Stimulated activated memory B cell treated with anti-CD40 and anti-IgM and Interleukin-4, amounts not matched to agents 10 μg/mL and 1 μg/mL and 100 μg/mL, for 72 hours (primary cell): Measurements from ENCODE around the gene NAALADL2.

Experiments
- ATAC-seq: fragments of 150-1000 bp; cut with Tn5 transposase; 2 replicates; pipeline ENCODE4 v1.10.0; 2021
- H3K27ac Mint-ChIP-seq: one replicate; pipeline ENCODE4 v1.8.0; 2022; ENCODE audit warnings: mild to moderate bottlenecking, mixed read lengths
- H3K27me3 Mint-ChIP-seq: one replicate; pipeline ENCODE4 v1.8.0; 2022; ENCODE audit warnings: mixed read lengths
- H3K36me3 Mint-ChIP-seq: one replicate; pipeline ENCODE4 v1.8.0; 2022; ENCODE audit warnings: mixed read lengths
- H3K4me1 Mint-ChIP-seq: one replicate; pipeline ENCODE4 v1.8.0; 2022; ENCODE audit warnings: mixed read lengths
- H3K4me3 Mint-ChIP-seq: one replicate; pipeline ENCODE4 v1.8.0; 2022; ENCODE audit warnings: mild to moderate bottlenecking, moderate library complexity, mixed read lengths
- H3K9me3 Mint-ChIP-seq: one replicate; pipeline ENCODE4 v1.8.0; 2022; ENCODE audit warnings: mixed read lengths

Gene NAALADL2

GRCh38 chr3:175002732-175003143, 143.6 kb downstream of the NAALADL2 start:
- ATAC-seq, result no peak
- Mint-ChIP-seq H3K9me3 (no peaks in the 10 kb centered on the region), H3K36me3 (no peaks in the 10 kb centered on the region), H3K27me3 (no peaks in the 10 kb centered on the region), H3K4me3 (no peak overlapping the region), H3K4me1 (no peaks in the 10 kb centered on the region), H3K27ac (no peak overlapping the region)

GRCh38 chr3:175003590-175003989, 144.5 kb downstream of the NAALADL2 start:
- Mint-ChIP-seq H3K4me1 (no peaks in the 10 kb centered on the region), H3K27me3 (no peaks in the 10 kb centered on the region), H3K27ac (no peak overlapping the region), H3K4me3 (no peak overlapping the region), H3K9me3 (no peaks in the 10 kb centered on the region), H3K36me3 (no peaks in the 10 kb centered on the region)
- no peak for ATAC-seq

DNA sequence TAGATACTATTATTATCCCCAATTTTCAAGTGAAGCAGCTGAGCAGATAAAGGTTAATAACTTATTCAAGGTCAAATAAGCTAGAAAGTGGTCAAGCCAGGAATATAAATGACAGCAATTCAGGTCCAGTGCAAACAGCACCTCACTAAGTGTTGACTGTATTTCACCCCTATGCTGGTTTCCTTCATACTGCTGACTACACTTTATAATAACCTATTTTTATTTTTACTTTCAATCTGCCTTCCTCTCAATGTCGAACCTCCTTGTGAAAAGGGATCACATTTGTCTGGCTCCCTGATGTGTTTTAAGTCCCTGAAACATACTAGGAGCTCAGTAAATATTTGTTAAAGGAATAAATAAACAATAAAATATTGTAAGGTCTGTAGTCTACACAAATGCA, 146.1 kb downstream of the NAALADL2 start:
- H3K27ac Mint-ChIP-seq, result no peak overlapping the region
- H3K27me3 Mint-ChIP-seq, result no peaks in the 10 kb centered on the region
- H3K4me1 Mint-ChIP-seq, result no peaks in the 10 kb centered on the region
- no peak overlapping the region for H3K4me3 Mint-ChIP-seq
- ATAC-seq, result no peak
- H3K36me3 Mint-ChIP-seq, result no peaks in the 10 kb centered on the region
- no peaks in the 10 kb centered on the region for H3K9me3 Mint-ChIP-seq

GRCh38 chr3:175005881-175006280, 146.7 kb downstream of the NAALADL2 start:
- Mint-ChIP-seq H3K27me3 (no peaks in the 10 kb centered on the region), H3K4me1 (no peaks in the 10 kb centered on the region), H3K36me3 (no peaks in the 10 kb centered on the region), H3K9me3 (no peaks in the 10 kb centered on the region), H3K27ac (no peak overlapping the region), H3K4me3 (no peak overlapping the region)
- ATAC-seq, result no peak

DNA sequence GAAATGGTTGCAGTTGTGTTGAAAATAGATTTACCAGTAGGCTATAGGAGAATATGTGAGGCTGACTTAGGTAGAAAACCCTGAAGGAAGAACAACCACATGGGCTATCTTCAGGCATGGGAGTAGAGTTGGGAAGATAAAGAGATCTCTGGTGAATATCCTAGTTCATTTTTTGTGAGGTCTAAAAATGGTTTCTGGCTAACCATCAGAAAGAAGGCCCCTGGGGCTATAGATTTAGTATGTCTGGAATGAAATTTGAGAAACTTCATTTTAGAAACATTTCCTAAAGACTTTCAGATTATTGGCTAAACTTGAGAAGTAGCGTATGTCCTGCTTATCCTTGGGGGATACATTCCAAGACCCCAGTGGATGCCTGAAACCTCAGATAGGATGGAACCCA, 148.2 kb downstream of the NAALADL2 start:
- Mint-ChIP-seq H3K4me3 (no peak overlapping the region), H3K9me3 (peaks cover 3% of the 10 kb centered on the region)

DNA sequence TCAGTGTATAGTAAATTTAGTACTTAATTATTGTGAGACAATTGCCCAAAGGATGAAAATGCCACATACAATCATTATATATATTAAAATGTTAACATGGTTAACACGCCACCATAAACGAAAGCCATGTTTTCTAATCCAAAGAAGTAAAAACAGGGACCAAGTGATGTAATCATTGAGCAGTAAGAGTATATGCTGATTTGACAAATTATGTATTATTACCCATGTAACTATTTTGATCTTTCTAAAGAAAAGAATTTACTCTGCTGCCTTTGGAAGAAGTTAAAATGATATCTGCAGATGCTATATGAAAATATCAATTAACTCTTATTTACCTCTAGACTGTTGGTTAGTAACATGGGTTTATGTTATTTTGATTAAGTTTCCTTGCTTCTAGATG, 150.2 kb downstream of the NAALADL2 start:
- ATAC-seq, result no peak
- no peaks in the 10 kb centered on the region for H3K36me3 Mint-ChIP-seq
- H3K4me3 Mint-ChIP-seq, result no peak overlapping the region
- no peaks in the 10 kb centered on the region for H3K4me1 Mint-ChIP-seq
- H3K9me3 Mint-ChIP-seq, result peaks cover 3% of the 10 kb centered on the region
- no peaks in the 10 kb centered on the region for H3K27me3 Mint-ChIP-seq
- no peak overlapping the region for H3K27ac Mint-ChIP-seq

More for the DNA sequence above, 148.2 kb downstream of the NAALADL2 start:
- Mint-ChIP-seq H3K36me3 (no peaks in the 10 kb centered on the region), H3K4me1 (no peaks in the 10 kb centered on the region), H3K27me3 (no peaks in the 10 kb centered on the region), H3K27ac (no peak overlapping the region)
- ATAC-seq, result no peak

DNA sequence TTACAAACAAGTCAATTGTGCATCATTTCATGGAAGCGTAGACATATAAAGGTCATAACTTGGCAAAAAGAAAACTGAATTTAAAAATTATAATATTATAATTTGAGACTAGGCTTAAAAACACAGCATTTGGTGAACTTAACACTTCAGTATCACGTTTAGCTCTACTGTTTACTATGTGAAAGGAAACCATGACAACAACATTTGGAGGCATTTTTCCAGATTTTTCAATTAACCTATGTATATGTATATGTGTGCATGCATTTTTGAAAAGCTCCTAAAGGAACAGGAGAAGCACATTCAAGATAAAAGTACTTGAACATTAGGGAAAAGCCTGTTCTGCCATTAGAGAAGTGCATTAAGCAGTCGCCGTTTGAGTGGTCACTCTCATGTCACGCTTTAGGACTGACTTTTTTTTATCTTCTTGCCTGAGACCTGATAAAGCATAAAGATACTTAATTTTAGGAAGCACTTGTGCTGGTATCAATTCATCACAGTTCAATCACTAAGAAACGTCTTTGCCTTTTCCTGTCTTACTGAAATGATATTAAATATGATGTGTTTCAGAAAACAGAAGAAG, 156.0 kb downstream of the NAALADL2 start:
- Mint-ChIP-seq H3K4me3 (no peak overlapping the region), H3K9me3 (peaks cover 6% of the 10 kb centered on the region), H3K27ac (no peak overlapping the region), H3K27me3 (no peaks in the 10 kb centered on the region), H3K36me3 (no peaks in the 10 kb centered on the region), H3K4me1 (no peaks in the 10 kb centered on the region)
- no peak for ATAC-seq

- ATAC-seq, result no peak
- Mint-ChIP-seq H3K4me3 (no peak overlapping the region), H3K9me3 (peaks cover 3% of the 10 kb centered on the region), H3K27me3 (no peaks in the 10 kb centered on the region), H3K36me3 (no peaks in the 10 kb centered on the region), H3K4me1 (no peaks in the 10 kb centered on the region), H3K27ac (no peak overlapping the region)
Observed at GRCh38 chr3:175018946-175019727, 160.0 kb downstream of the NAALADL2 start.

GRCh38 chr3:175020101-175020500, 161.0 kb downstream of the NAALADL2 start:
- no peak for ATAC-seq
- no peaks in the 10 kb centered on the region for H3K36me3 Mint-ChIP-seq

DNA sequence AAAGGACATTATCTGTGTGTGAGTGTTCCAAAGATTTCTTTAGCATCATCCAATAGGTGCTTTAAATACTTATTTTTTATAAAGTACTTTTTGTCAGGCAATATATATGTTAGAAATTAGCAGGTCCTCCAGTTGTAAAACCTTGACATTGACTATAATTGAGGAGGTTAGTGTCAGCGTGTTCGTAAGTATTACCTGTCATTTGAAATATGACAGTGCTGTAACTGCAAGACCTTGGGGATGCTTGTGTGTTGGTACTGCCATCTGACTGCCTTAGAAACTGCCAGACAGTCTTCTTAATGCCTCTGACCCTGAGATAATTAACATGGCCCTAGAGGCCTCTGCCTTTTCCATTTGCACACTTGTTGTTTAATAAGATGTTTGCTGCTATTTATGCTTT, 170.7 kb downstream of the NAALADL2 start:
- no peak for ATAC-seq
- H3K27me3 Mint-ChIP-seq, result no peaks in the 10 kb centered on the region
- no peaks in the 10 kb centered on the region for H3K36me3 Mint-ChIP-seq
- no peaks in the 10 kb centered on the region for H3K4me1 Mint-ChIP-seq
- no peak overlapping the region for H3K4me3 Mint-ChIP-seq
- no peak overlapping the region for H3K27ac Mint-ChIP-seq
- H3K9me3 Mint-ChIP-seq, result no peaks in the 10 kb centered on the region

More at GRCh38 chr3:175020101-175020500, 161.0 kb downstream of the NAALADL2 start:
- Mint-ChIP-seq H3K27me3 (no peaks in the 10 kb centered on the region), H3K27ac (no peak overlapping the region), H3K4me1 (no peaks in the 10 kb centered on the region), H3K4me3 (no peak overlapping the region), H3K9me3 (no peaks in the 10 kb centered on the region)

GRCh38 chr3:175039875-175040274, 180.7 kb downstream of the NAALADL2 start:
- no peak overlapping the region for H3K4me3 Mint-ChIP-seq
- H3K9me3 Mint-ChIP-seq, result peaks cover 6% of the 10 kb centered on the region
- H3K4me1 Mint-ChIP-seq, result no peaks in the 10 kb centered on the region
- H3K36me3 Mint-ChIP-seq, result no peaks in the 10 kb centered on the region
- no peak overlapping the region for H3K27ac Mint-ChIP-seq
- no peaks in the 10 kb centered on the region for H3K27me3 Mint-ChIP-seq
- no peak for ATAC-seq

DNA sequence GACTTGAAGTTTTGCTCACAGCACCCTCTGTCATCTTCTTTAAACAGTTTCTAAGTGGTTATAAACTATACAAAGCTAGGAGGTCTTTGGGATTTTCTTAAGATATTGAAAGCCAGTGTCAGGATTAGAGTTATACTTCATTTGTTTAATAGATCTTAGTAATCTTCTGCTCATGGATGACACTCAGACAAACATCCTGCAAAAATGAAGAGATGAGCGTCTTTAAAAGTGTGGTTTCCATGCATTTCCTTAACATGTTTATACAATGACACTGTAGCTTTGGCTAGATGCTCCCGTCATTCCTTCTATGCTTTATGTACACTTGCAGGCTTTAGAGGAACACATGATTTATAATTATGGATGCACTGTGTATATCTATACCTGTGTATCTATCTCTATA, 182.2 kb downstream of the NAALADL2 start:
- no peak overlapping the region for H3K27ac Mint-ChIP-seq
- ATAC-seq, result no peak

GRCh38 chr3:175046601-175047000, 187.5 kb downstream of the NAALADL2 start:
- Mint-ChIP-seq H3K36me3 (no peaks in the 10 kb centered on the region), H3K27me3 (no peaks in the 10 kb centered on the region), H3K4me3 (no peak overlapping the region), H3K27ac (no peak overlapping the region), H3K9me3 (no peaks in the 10 kb centered on the region), H3K4me1 (no peaks in the 10 kb centered on the region)
- ATAC-seq, result no peak

More for the DNA sequence above, 182.2 kb downstream of the NAALADL2 start:
- no peak overlapping the region for H3K4me3 Mint-ChIP-seq
- H3K27me3 Mint-ChIP-seq, result no peaks in the 10 kb centered on the region
- no peaks in the 10 kb centered on the region for H3K36me3 Mint-ChIP-seq
- H3K4me1 Mint-ChIP-seq, result no peaks in the 10 kb centered on the region
- H3K9me3 Mint-ChIP-seq, result peaks cover 6% of the 10 kb centered on the region

- Mint-ChIP-seq H3K4me3 (no peak overlapping the region), H3K9me3 (no peaks in the 10 kb centered on the region), H3K27me3 (no peaks in the 10 kb centered on the region), H3K36me3 (no peaks in the 10 kb centered on the region), H3K27ac (no peak overlapping the region), H3K4me1 (no peaks in the 10 kb centered on the region)
- ATAC-seq, result no peak
Observed at GRCh38 chr3:175047786-175048185, 188.7 kb downstream of the NAALADL2 start.

GRCh38 chr3:175057401-175057800, 198.3 kb downstream of the NAALADL2 start:
- peaks cover 13% of the 10 kb centered on the region for H3K9me3 Mint-ChIP-seq

GRCh38 chr3:175059788-175060187, 200.7 kb downstream of the NAALADL2 start:
- ATAC-seq, result no peak
- Mint-ChIP-seq H3K9me3 (peaks cover 11% of the 10 kb centered on the region), H3K36me3 (no peaks in the 10 kb centered on the region), H3K4me3 (no peak overlapping the region), H3K27me3 (no peaks in the 10 kb centered on the region), H3K27ac (no peak overlapping the region), H3K4me1 (no peaks in the 10 kb centered on the region)

More at GRCh38 chr3:175057401-175057800, 198.3 kb downstream of the NAALADL2 start:
- Mint-ChIP-seq H3K27me3 (no peaks in the 10 kb centered on the region), H3K27ac (no peak overlapping the region), H3K4me1 (no peaks in the 10 kb centered on the region), H3K36me3 (no peaks in the 10 kb centered on the region), H3K4me3 (no peak overlapping the region)
- no peak for ATAC-seq
